ENCODE measurements around the gene BTBD18.
"Not testable (repeated sequence)": the region's sequence is repeated elsewhere in the genome, so short reads cannot be mapped to it uniquely, and the experiment has no call there.

The BTBD18 gene

GRCh38 chr11:57728829-57729228, 22.8 kb downstream of the BTBD18 start:
- DNase-seq: no peak

- no peak for DNase-seq
Measured at GRCh38 chr11:57727185-57727584, 24.4 kb downstream of the BTBD18 start.

GRCh38 chr11:57716726-57717125, 34.9 kb downstream of the BTBD18 start:
- DNase-seq: not testable (repeated sequence)

GRCh38 chr11:57713835-57714234, 37.8 kb downstream of the BTBD18 start:
- DNase-seq: no peak

GRCh38 chr11:57712256-57713150, 39.1 kb downstream of the BTBD18 start, which contains the start of gene TMX2:
Gene TMX2, plus strand, starts transcription at chr11:57712593. Its CDS starts 26 bp downstream, at chr11:57712619.
- DNase-seq: peak; percentile 87

- DNase-seq: peak; percentile 67
Measured at GRCh38 chr11:57711414-57712255, 40.0 kb downstream of the BTBD18 start, which contains the start of gene MED19. Gene MED19, minus strand, starts transcription at chr11:57712215. Its CDS starts 36 bp downstream, at chr11:57712179.

- no peak for DNase-seq
Measured at GRCh38 chr11:57709802-57710367, 41.7 kb downstream of the BTBD18 start.

- not testable (repeated sequence) for DNase-seq
Measured at GRCh38 chr11:57705432-57705831, 46.2 kb downstream of the BTBD18 start.

GRCh38 chr11:57704932-57705331, 46.7 kb downstream of the BTBD18 start:
- no peak for DNase-seq

- no peak for DNase-seq
Measured at GRCh38 chr11:57703341-57703740, 48.3 kb downstream of the BTBD18 start.

GRCh38 chr11:57700425-57700824, 51.2 kb downstream of the BTBD18 start:
- DNase-seq: no peak

GRCh38 chr11:57699813-57700212, 51.8 kb downstream of the BTBD18 start:
- DNase-seq: no peak

- DNase-seq: no peak
Measured at GRCh38 chr11:57698843-57699365, 52.7 kb downstream of the BTBD18 start.
